SK-N-SH treated with all-trans-retinoic acid at 6 μM for 48 hours (cell line): ENCODE results near the gene NUP62CL.

Source experiments
- ATAC-seq: fragments of 200-7000 bp; cut with Tn5 transposase; 3 replicates; pipeline ENCODE4 v1.9.1; 2020; ENCODE audit warnings: mild to moderate bottlenecking, moderate library complexity
- ARNTL ChIP-seq: fragments of 450-650 bp; formaldehyde crosslinking; IDR thresholded peaks from 2 replicates; pipeline ENCODE4 v1.5.0; 2020; ENCODE audit warnings: low read depth, mild to moderate bottlenecking, moderate library complexity, borderline replicate concordance
- BACH2 ChIP-seq: fragments of 250-450 bp; sonication (Bioruptor Pico); IDR thresholded peaks from 2 replicates; pipeline ENCODE4 v1.9.0; 2021; ENCODE audit warnings: mild to moderate bottlenecking, borderline replicate concordance
- CREB5 ChIP-seq: fragments of 250-450 bp; sonication (Bioruptor Pico); IDR thresholded peaks from 2 replicates; pipeline ENCODE4 v1.5.1; 2020; ENCODE audit warnings: low read depth, mild to moderate bottlenecking, moderate library complexity
- CSDC2 ChIP-seq: fragments of 250-450 bp; sonication (Bioruptor Pico); IDR thresholded peaks from 2 replicates; pipeline ENCODE4 v1.5.0; 2020; ENCODE audit warnings: mild to moderate bottlenecking, moderate library complexity
- ESRRG ChIP-seq: fragments of 250-450 bp; sonication (Bioruptor Pico); IDR thresholded peaks from 2 replicates; pipeline ENCODE4 v1.6.1; 2021; ENCODE audit warnings: mild to moderate bottlenecking
- GLIS3 ChIP-seq: fragments of 250-450 bp; sonication (Bioruptor Pico); IDR thresholded peaks from 2 replicates; pipeline ENCODE4 v1.5.0; 2020; ENCODE audit warnings: mild to moderate bottlenecking, moderate library complexity
- ISL1 ChIP-seq: fragments of 250-450 bp; sonication (Bioruptor Pico); IDR thresholded peaks from 2 replicates; pipeline ENCODE4 v2.1.2; 2022; ENCODE audit warnings: mild to moderate bottlenecking, moderate library complexity
- OSR1 ChIP-seq: fragments of 250-450 bp; sonication (Bioruptor Pico); IDR thresholded peaks from 2 replicates; pipeline ENCODE4 v1.8.0; 2022; ENCODE audit warnings: moderate library complexity, mild to moderate bottlenecking, inconsistent platforms
- PATZ1 ChIP-seq: fragments of 250-450 bp; sonication (Bioruptor Pico); IDR thresholded peaks from 2 replicates; pipeline ENCODE4 v1.8.0; 2020; ENCODE audit warnings: mild to moderate bottlenecking, moderate library complexity, borderline replicate concordance
- POU6F1 ChIP-seq: fragments of 250-450 bp; sonication (Bioruptor Pico); IDR thresholded peaks from 2 replicates; pipeline ENCODE4 v1.8.0; 2021; ENCODE audit warnings: low read depth, mild to moderate bottlenecking, moderate library complexity, borderline replicate concordance
- PPARA ChIP-seq: fragments of 250-450 bp; sonication (Bioruptor Pico); IDR thresholded peaks from 2 replicates; pipeline ENCODE4 v1.5.0; 2020; ENCODE audit warnings: mild to moderate bottlenecking, borderline replicate concordance
- SNAI2 ChIP-seq: fragments of 250-450 bp; sonication (Bioruptor Pico); IDR thresholded peaks from 2 replicates; pipeline ENCODE4 v1.5.0; 2020; ENCODE audit warnings: mild to moderate bottlenecking, moderate library complexity
- TCF4 ChIP-seq: fragments of 250-450 bp; sonication (Bioruptor Pico); IDR thresholded peaks from 2 replicates; pipeline ENCODE4 v1.8.0; 2021; ENCODE audit warnings: mild to moderate bottlenecking, moderate library complexity, borderline replicate concordance
- TOX ChIP-seq: fragments of 250-450 bp; sonication (Bioruptor Pico); IDR thresholded peaks from 2 replicates; pipeline ENCODE4 v1.8.0; 2021; ENCODE audit warnings: mild to moderate bottlenecking, moderate library complexity, borderline replicate concordance
- TSHZ2 ChIP-seq: fragments of 250-450 bp; sonication (Bioruptor Pico); IDR thresholded peaks from 2 replicates; pipeline ENCODE4 v1.5.0; 2020; ENCODE audit warnings: mild to moderate bottlenecking, moderate library complexity
- ZC3H10 ChIP-seq: fragments of 250-450 bp; sonication (Bioruptor Pico); IDR thresholded peaks from 2 replicates; pipeline ENCODE4 v1.5.1; 2021; ENCODE audit warnings: mild to moderate bottlenecking, moderate library complexity
- ZFP3 ChIP-seq: fragments of 250-450 bp; sonication (Bioruptor Pico); IDR thresholded peaks from 2 replicates; pipeline ENCODE4 v1.5.0; 2020; ENCODE audit warnings: mild to moderate bottlenecking, moderate library complexity
- ZFP30 ChIP-seq: fragments of 450-650 bp; formaldehyde crosslinking; IDR thresholded peaks from 2 replicates; pipeline ENCODE4 v1.5.0; 2022; ENCODE audit warnings: mild to moderate bottlenecking, moderate library complexity
- ZNF565 ChIP-seq: fragments of 450-650 bp; formaldehyde crosslinking; conservative IDR thresholded peaks from 2 replicates; pipeline ENCODE4 v1.5.0; 2020; ENCODE audit warnings: low read depth, mild to moderate bottlenecking, moderate library complexity
- ZNF70 ChIP-seq: fragments of 450-650 bp; formaldehyde crosslinking; IDR thresholded peaks from 2 replicates; pipeline ENCODE4 v1.5.0; 2020; ENCODE audit warnings: mild to moderate bottlenecking, moderate library complexity
- ZNF8 ChIP-seq: fragments of 450-650 bp; formaldehyde crosslinking; IDR thresholded peaks from 2 replicates; pipeline ENCODE4 v1.5.0; 2020; ENCODE audit warnings: mild to moderate bottlenecking, moderate library complexity

The NUP62CL gene

GRCh38 chrX:107117993-107118321, 88.3 kb downstream of the NUP62CL start:
- TF ChIP-seq ZFP3 (CRISPR knock-in tag) = no peak
- no peak for TF ChIP-seq OSR1 (CRISPR knock-in tag)
- TF ChIP-seq ARNTL (CRISPR knock-in tag) = no peak
- no peak for TF ChIP-seq ISL1
- no peak for TF ChIP-seq ZC3H10 (CRISPR knock-in tag)
- TF ChIP-seq TSHZ2 (CRISPR knock-in tag) = no peak
- TF ChIP-seq PPARA (CRISPR knock-in tag) = no peak
- no peak for TF ChIP-seq TCF4 (CRISPR knock-in tag)
- TF ChIP-seq ZFP30 (CRISPR knock-in tag) = no peak
- ATAC-seq = no peak; the same call in 2 of the 3 replicates

- TF ChIP-seq SNAI2 (CRISPR knock-in tag) = no peak
- no peak for TF ChIP-seq ZFP30 (CRISPR knock-in tag)
- TF ChIP-seq ZC3H10 (CRISPR knock-in tag) = no peak
- TF ChIP-seq TCF4 (CRISPR knock-in tag) = no peak
- no peak for TF ChIP-seq OSR1 (CRISPR knock-in tag)
- TF ChIP-seq PPARA (CRISPR knock-in tag) = no peak
- TF ChIP-seq BACH2 (CRISPR knock-in tag) = no peak
- TF ChIP-seq ESRRG = no peak
- no peak for TF ChIP-seq CREB5 (CRISPR knock-in tag)
- TF ChIP-seq ZFP3 (CRISPR knock-in tag) = no peak
- no peak for TF ChIP-seq ZNF8 (CRISPR knock-in tag)
- TF ChIP-seq PATZ1 (CRISPR knock-in tag) = no peak
- TF ChIP-seq CSDC2 (CRISPR knock-in tag) = no peak
- TF ChIP-seq TSHZ2 (CRISPR knock-in tag) = no peak
- TF ChIP-seq, all 23 proteins: peak for 0
- ATAC-seq = no peak
Measured at GRCh38 chrX:107107459-107107858, 98.8 kb downstream of the NUP62CL start.

GRCh38 chrX:107102980-107103379, 103.3 kb downstream of the NUP62CL start:
- no peak for TF ChIP-seq TOX (CRISPR knock-in tag)
- TF ChIP-seq POU6F1 = no peak
- no peak for TF ChIP-seq GLIS3 (CRISPR knock-in tag)
- TF ChIP-seq TSHZ2 (CRISPR knock-in tag) = no peak
- TF ChIP-seq ZFP3 (CRISPR knock-in tag) = no peak
- TF ChIP-seq ZNF565 (CRISPR knock-in tag) = no peak
- TF ChIP-seq ZNF70 (CRISPR knock-in tag) = no peak
- ATAC-seq = 0 out of 3 replicates have a peak, but pooled peaks have one; percentile 52
